HL-60/S4 (cell line): Measurements from ENCODE around the gene POLK.

Experiments
- in situ Hi-C: fragments of 300-500 bp; cut with MboI; formaldehyde crosslinking; loops from 2 replicates; pipeline ENCODE4 v1.14.3; 2022; ENCODE audit warnings: low sequenced_read_pairs

POLK gene

GRCh38 chr5:75640826-75641225, 129.1 kb downstream of the POLK start:
- in situ Hi-C loops = no loop called here

DNA sequence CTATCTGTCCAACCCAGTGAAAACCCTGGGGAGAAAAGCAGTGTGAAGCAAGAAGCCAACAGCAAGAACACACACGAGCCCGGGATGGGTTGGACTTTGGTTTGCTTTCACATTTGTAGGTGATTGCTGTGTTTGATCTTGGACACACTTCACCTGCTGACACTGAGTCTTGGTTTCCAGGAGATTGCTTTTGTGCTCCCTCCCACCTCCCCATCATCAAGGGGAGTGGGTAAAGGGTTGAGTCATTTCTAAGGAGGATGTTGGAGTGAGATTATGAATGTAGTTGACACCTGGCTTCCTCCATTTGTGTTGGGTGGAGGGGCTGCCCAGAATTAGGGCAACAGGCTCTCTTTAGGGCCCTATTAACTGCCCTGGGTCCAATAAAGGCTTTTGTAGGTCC, 137.0 kb downstream of the POLK start:
- in situ Hi-C loops = no loop called here
